ENCODE results near the gene PNPLA6.

PNPLA6 gene

DNA sequence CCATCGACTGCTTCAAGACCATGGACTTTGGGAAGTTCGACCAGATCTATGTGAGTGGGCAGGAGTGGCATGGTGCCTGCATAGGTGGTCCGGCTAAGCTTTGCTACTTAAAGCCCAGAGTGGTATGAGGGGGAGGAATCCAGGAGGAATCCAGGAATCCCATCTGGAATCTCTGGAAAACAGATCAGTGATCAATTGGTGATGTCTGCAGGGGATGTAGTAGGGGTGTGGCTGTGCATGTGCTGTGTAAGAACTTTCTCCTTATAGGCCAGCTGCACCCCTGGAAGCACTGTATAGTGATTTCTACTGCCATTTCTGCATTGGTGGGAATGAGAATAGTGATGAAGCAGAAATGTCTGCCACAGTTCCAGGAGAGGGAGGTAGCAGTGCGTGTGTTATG lies 23.6 kb downstream of the PNPLA6 start:
- no peak overlapping the region for H2AFZ ChIP-seq (ENCODE audit: low read length)
- H3K4me3 ChIP-seq (ENCODE audit: low read length in 2 of 2): no peak overlapping the region
- peaks cover 7% of the 10 kb centered on the region for H3K79me1 ChIP-seq (ENCODE audit: low read depth, low read length)
- H3K27me3 ChIP-seq (ENCODE audit: control insufficient read depth in 3 of 3, insufficient read depth in 3 of 3, low read depth in 1 of 3, low read length in 3 of 3): no peaks in the 10 kb centered on the region
- no peak overlapping the region for H2AK5ac ChIP-seq (ENCODE audit: low read depth, low read length)
- peaks cover 29 to 34% of the 10 kb centered on the region in 2 donors for H3K36me3 ChIP-seq (replicated peaks in 1 of 2; ENCODE audit: control insufficient read depth in 2 of 2, insufficient read depth in 2 of 2, low read length in 2 of 2)
- H4K8ac ChIP-seq (ENCODE audit: low read depth, low read length): no peak overlapping the region
- no peaks in the 10 kb centered on the region for H3K4me1 ChIP-seq (ENCODE audit: control insufficient read depth in 2 of 2, insufficient read depth in 1 of 2, low read depth in 1 of 2, low read length in 2 of 2)
- H4K91ac ChIP-seq (ENCODE audit: low read depth, low read length, poor library complexity): no peak overlapping the region
- H3K14ac ChIP-seq (ENCODE audit: low read length): no peak overlapping the region
- DNase-seq (ENCODE audit: low spot score): no peak
- no peak overlapping the region for H3K9ac ChIP-seq (ENCODE audit: low read depth, low read length, poor library complexity)
- H3K4ac ChIP-seq (ENCODE audit: low read length): no peak overlapping the region
- H2BK120ac ChIP-seq (ENCODE audit: low read depth, low read length): no peak overlapping the region
- no peak overlapping the region for H2BK5ac ChIP-seq (ENCODE audit: low read length)
- H3K23ac ChIP-seq (ENCODE audit: low read depth, low read length, poor library complexity): no peak overlapping the region
- peaks cover 0 to 4% of the 10 kb centered on the region in 2 donors for H3K9me3 ChIP-seq (replicated peaks in 1 of 2; ENCODE audit: control insufficient read depth in 2 of 2, insufficient read depth in 1 of 2, low read depth in 1 of 2, low read length in 2 of 2)
- H2BK15ac ChIP-seq (ENCODE audit: low read length): no peak overlapping the region
- H3K4me2 ChIP-seq (ENCODE audit: insufficient read depth, low read length, poor library complexity, severe bottlenecking): no peak overlapping the region
- no CpG with 5 or more reads among the region's 4 CpGs for WGBS, 2 donors (ENCODE audit: extremely low coverage in 2 of 2, insufficient read length in 2 of 2, insufficient replicate concordance in 1 of 2)
- H3K18ac ChIP-seq (ENCODE audit: low read length): no peak overlapping the region
- H2BK12ac ChIP-seq (ENCODE audit: low read length): no peak overlapping the region
- no peak overlapping the region for H3K27ac ChIP-seq (replicated peaks; ENCODE audit: low read length)

DNA sequence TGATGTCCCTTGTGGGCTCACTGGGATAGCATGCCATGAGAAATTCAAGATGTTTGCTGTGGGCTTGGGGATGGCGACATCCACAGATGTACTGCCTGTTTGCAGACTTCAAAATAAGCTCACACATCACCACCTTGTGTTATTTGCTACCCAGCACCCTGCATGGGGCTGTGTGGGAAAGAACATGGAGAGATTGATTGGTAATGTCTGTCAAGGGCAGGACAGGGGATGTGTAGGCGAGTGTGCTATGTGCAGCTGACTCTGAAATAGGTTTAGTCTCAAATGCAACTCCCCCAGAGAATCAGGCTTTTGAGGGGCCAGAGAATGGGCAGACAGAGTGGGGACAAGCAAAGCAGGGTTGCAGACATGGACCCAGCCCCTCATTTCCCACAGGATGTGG lies 24.7 kb downstream of the PNPLA6 start:
- WGBS, 2 donors (ENCODE audit: extremely low coverage in 2 of 2, insufficient read length in 2 of 2, insufficient replicate concordance in 1 of 2): no CpG with 5 or more reads among the region's 2 CpGs
- H3K18ac ChIP-seq (ENCODE audit: low read length): no peak overlapping the region
- no peak for DNase-seq (ENCODE audit: low spot score)

DNA sequence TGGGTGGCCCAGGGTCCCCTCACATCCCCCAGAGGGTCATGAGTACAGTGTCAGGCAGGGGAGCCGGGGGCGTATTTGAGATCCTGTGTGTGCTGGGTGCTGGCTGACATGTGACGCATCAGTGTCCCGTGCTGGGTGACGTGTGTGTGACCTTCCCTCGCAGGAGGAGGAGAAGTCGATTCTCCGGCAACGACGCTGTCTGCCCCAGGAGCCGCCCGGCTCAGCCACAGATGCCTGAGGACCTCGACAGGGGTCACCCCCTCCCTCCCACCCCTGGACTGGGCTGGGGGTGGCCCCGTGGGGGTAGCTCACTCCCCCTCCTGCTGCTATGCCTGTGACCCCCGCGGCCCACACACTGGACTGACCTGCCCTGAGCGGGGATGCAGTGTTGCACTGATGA lies 25.8 kb downstream of the PNPLA6 start:
- H3K4me3 ChIP-seq (ENCODE audit: low read length in 2 of 2): no peak overlapping the region
- H3K27ac ChIP-seq (replicated peaks; ENCODE audit: low read length): no peak overlapping the region
- no peak overlapping the region for H2BK5ac ChIP-seq (ENCODE audit: low read length)
- H3K4ac ChIP-seq (ENCODE audit: low read length): no peak overlapping the region
- no peak overlapping the region for H4K8ac ChIP-seq (ENCODE audit: low read depth, low read length)
- H3K36me3 ChIP-seq (replicated peaks in 1 of 2; ENCODE audit: control insufficient read depth in 2 of 2, insufficient read depth in 2 of 2, low read length in 2 of 2): peaks cover 23 to 25% of the 10 kb centered on the region in 2 donors
- H3K27me3 ChIP-seq (ENCODE audit: control insufficient read depth in 3 of 3, insufficient read depth in 3 of 3, low read depth in 1 of 3, low read length in 3 of 3): no peaks in the 10 kb centered on the region
- WGBS, 2 donors (ENCODE audit: extremely low coverage in 2 of 2, insufficient read length in 2 of 2, insufficient replicate concordance in 1 of 2): no CpG with 5 or more reads among the region's 17 CpGs
- H3K4me1 ChIP-seq (ENCODE audit: control insufficient read depth in 2 of 2, insufficient read depth in 1 of 2, low read depth in 1 of 2, low read length in 2 of 2): no peaks in the 10 kb centered on the region
- H3K9ac ChIP-seq (ENCODE audit: low read depth, low read length, poor library complexity): peak overlapping the region; percentile 21
- H2AFZ ChIP-seq (ENCODE audit: low read length): no peak overlapping the region
- no peak overlapping the region for H3K18ac ChIP-seq (ENCODE audit: low read length)
- H4K91ac ChIP-seq (ENCODE audit: low read depth, low read length, poor library complexity): no peak overlapping the region
- no peak overlapping the region for H2BK15ac ChIP-seq (ENCODE audit: low read length)
- no peak for DNase-seq (ENCODE audit: low spot score)
- H3K4me2 ChIP-seq (ENCODE audit: insufficient read depth, low read length, poor library complexity, severe bottlenecking): no peak overlapping the region
- no peak overlapping the region for H2BK120ac ChIP-seq (ENCODE audit: low read depth, low read length)
- no peak overlapping the region for H3K23ac ChIP-seq (ENCODE audit: low read depth, low read length, poor library complexity)
- no peak overlapping the region for H2BK12ac ChIP-seq (ENCODE audit: low read length)
- H3K9me3 ChIP-seq (replicated peaks in 1 of 2; ENCODE audit: control insufficient read depth in 2 of 2, insufficient read depth in 1 of 2, low read depth in 1 of 2, low read length in 2 of 2): peaks cover 0 to 5% of the 10 kb centered on the region in 2 donors
- H3K14ac ChIP-seq (ENCODE audit: low read length): no peak overlapping the region
- H3K79me1 ChIP-seq (ENCODE audit: low read depth, low read length): peaks cover 7% of the 10 kb centered on the region
- H2AK5ac ChIP-seq (ENCODE audit: low read depth, low read length): no peak overlapping the region

More for the DNA sequence above, 24.7 kb downstream of the PNPLA6 start:
- H2BK120ac ChIP-seq (ENCODE audit: low read depth, low read length): no peak overlapping the region
- H2AFZ ChIP-seq (ENCODE audit: low read length): no peak overlapping the region
- no peak overlapping the region for H4K91ac ChIP-seq (ENCODE audit: low read depth, low read length, poor library complexity)
- H2AK5ac ChIP-seq (ENCODE audit: low read depth, low read length): no peak overlapping the region
- H3K4ac ChIP-seq (ENCODE audit: low read length): no peak overlapping the region
- H3K27me3 ChIP-seq (ENCODE audit: control insufficient read depth in 3 of 3, insufficient read depth in 3 of 3, low read depth in 1 of 3, low read length in 3 of 3): no peaks in the 10 kb centered on the region
- H3K9ac ChIP-seq (ENCODE audit: low read depth, low read length, poor library complexity): no peak overlapping the region
- H3K14ac ChIP-seq (ENCODE audit: low read length): no peak overlapping the region
- no peak overlapping the region for H2BK15ac ChIP-seq (ENCODE audit: low read length)
- H3K27ac ChIP-seq (replicated peaks; ENCODE audit: low read length): no peak overlapping the region
- H3K4me1 ChIP-seq (ENCODE audit: control insufficient read depth in 2 of 2, insufficient read depth in 1 of 2, low read depth in 1 of 2, low read length in 2 of 2): no peaks in the 10 kb centered on the region
- H2BK5ac ChIP-seq (ENCODE audit: low read length): no peak overlapping the region
- H3K36me3 ChIP-seq (replicated peaks in 1 of 2; ENCODE audit: control insufficient read depth in 2 of 2, insufficient read depth in 2 of 2, low read length in 2 of 2): peaks cover 29 to 31% of the 10 kb centered on the region in 2 donors
- peaks cover 7% of the 10 kb centered on the region for H3K79me1 ChIP-seq (ENCODE audit: low read depth, low read length)
- H3K9me3 ChIP-seq (replicated peaks in 1 of 2; ENCODE audit: control insufficient read depth in 2 of 2, insufficient read depth in 1 of 2, low read depth in 1 of 2, low read length in 2 of 2): peaks cover 0 to 5% of the 10 kb centered on the region in 2 donors
- no peak overlapping the region for H2BK12ac ChIP-seq (ENCODE audit: low read length)
- no peak overlapping the region for H3K4me3 ChIP-seq (ENCODE audit: low read length in 2 of 2)
- no peak overlapping the region for H3K23ac ChIP-seq (ENCODE audit: low read depth, low read length, poor library complexity)
- H4K8ac ChIP-seq (ENCODE audit: low read depth, low read length): no peak overlapping the region
- H3K4me2 ChIP-seq (ENCODE audit: insufficient read depth, low read length, poor library complexity, severe bottlenecking): no peak overlapping the region

DNA sequence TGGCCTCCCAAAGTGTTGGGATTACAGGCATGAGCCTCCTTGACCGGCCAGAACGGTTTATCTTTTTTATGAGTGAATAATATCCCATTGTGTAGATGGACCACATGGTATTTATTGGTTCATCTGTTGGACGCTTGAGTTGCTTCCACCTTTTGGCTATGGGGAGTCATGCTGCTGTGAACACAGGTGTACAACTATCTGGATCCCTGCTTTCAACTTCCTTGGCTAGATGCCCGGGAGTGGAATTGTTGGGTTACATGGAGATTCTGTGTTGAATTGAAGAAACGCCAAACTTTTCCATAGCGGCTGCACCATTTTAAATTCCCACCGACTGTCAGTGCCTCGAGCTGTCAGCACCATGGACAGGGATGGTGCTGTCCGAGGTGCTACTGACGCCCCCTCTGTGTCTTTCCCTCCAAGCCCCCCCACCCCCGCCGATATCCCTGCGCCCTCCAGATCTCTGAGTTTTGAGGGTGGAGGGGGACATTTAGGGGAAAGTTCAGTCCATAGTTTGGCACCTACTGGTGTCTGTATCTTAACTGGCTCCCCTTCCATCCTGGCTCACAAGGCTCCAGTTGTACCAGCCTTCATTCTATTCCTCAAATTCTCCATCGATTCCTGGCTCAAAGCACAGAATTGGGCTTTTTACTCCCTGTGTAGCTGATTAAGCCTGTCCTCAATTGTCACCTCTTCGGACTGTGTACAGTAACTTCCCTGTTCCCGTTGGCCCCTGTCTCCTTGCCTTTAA lies 27.3 kb downstream of the PNPLA6 start:
- no peak for DNase-seq (ENCODE audit: low spot score)
- Histone ChIP-seq H3K27me3 (ENCODE audit: control insufficient read depth in 3 of 3, insufficient read depth in 3 of 3, low read depth in 1 of 3, low read length in 3 of 3) (no peaks in the 10 kb centered on the region), H3K4me2 (ENCODE audit: insufficient read depth, low read length, poor library complexity, severe bottlenecking) (no peak overlapping the region), H3K27ac (replicated peaks; ENCODE audit: low read length) (no peak overlapping the region), H2BK5ac (ENCODE audit: low read length) (no peak overlapping the region), H2AFZ (ENCODE audit: low read length) (no peak overlapping the region), H3K79me1 (ENCODE audit: low read depth, low read length) (peaks cover 3% of the 10 kb centered on the region), H3K14ac (ENCODE audit: low read length) (no peak overlapping the region), H3K4me3 (ENCODE audit: low read length in 2 of 2) (no peak overlapping the region), H3K23ac (ENCODE audit: low read depth, low read length, poor library complexity) (no peak overlapping the region), H2BK15ac (ENCODE audit: low read length) (no peak overlapping the region), H3K4me1 (ENCODE audit: control insufficient read depth in 2 of 2, insufficient read depth in 1 of 2, low read depth in 1 of 2, low read length in 2 of 2) (no peaks in the 10 kb centered on the region), H4K91ac (ENCODE audit: low read depth, low read length, poor library complexity) (no peak overlapping the region), H4K8ac (ENCODE audit: low read depth, low read length) (no peak overlapping the region), H3K18ac (ENCODE audit: low read length) (no peak overlapping the region), H2BK12ac (ENCODE audit: low read length) (no peak overlapping the region), H3K9me3 (replicated peaks in 1 of 2; ENCODE audit: control insufficient read depth in 2 of 2, insufficient read depth in 1 of 2, low read depth in 1 of 2, low read length in 2 of 2) (peaks cover 0 to 4% of the 10 kb centered on the region in 2 donors), H3K36me3 (replicated peaks in 1 of 2; ENCODE audit: control insufficient read depth in 2 of 2, insufficient read depth in 2 of 2, low read length in 2 of 2) (peaks cover 11 to 13% of the 10 kb centered on the region in 2 donors), H3K4ac (ENCODE audit: low read length) (no peak overlapping the region), H2AK5ac (ENCODE audit: low read depth, low read length) (no peak overlapping the region), H3K9ac (ENCODE audit: low read depth, low read length, poor library complexity) (no peak overlapping the region), H2BK120ac (ENCODE audit: low read depth, low read length) (no peak overlapping the region)
- no CpG with 5 or more reads among the region's 16 CpGs for whole genome bisulfite sequencing, 2 donors (ENCODE audit: extremely low coverage in 2 of 2, insufficient read length in 2 of 2, insufficient replicate concordance in 1 of 2)
